HG03066 (cell line): ENCODE measurements around the gene ZEB2.

Source experiments
- ATAC-seq: cut with Tn5 transposase; IDR thresholded peaks from one replicate; pipeline ENCODE4 v1.9.1; 2021; ENCODE audit warnings: low read depth; ENCODE audit not compliant: unreplicated experiment

The ZEB2 gene

GRCh38 chr2:144402251-144402650, 117.7 kb downstream of the ZEB2 start:
- no peak for ATAC-seq

- ATAC-seq: no peak
Measured at GRCh38 chr2:144401036-144401435, 118.9 kb downstream of the ZEB2 start.

- ATAC-seq: no peak
Measured at GRCh38 chr2:144396318-144396717, 123.6 kb downstream of the ZEB2 start.

GRCh38 chr2:144390424-144391020, 129.4 kb downstream of the ZEB2 start:
- ATAC-seq: no peak

- no peak for ATAC-seq
Measured at GRCh38 chr2:144389930-144390311, 130.0 kb downstream of the ZEB2 start.

GRCh38 chr2:144389151-144389929, 130.6 kb downstream of the ZEB2 start:
- ATAC-seq: no peak

GRCh38 chr2:144385381-144385780, 134.5 kb downstream of the ZEB2 start:
- no peak for ATAC-seq

GRCh38 chr2:144383571-144384100, 136.3 kb downstream of the ZEB2 start:
- no peak for ATAC-seq

- ATAC-seq: peak; percentile 97
Measured at GRCh38 chr2:144382849-144383248, 137.1 kb downstream of the ZEB2 start.

GRCh38 chr2:144381716-144382115, 138.2 kb downstream of the ZEB2 start:
- ATAC-seq: no peak

- ATAC-seq: no peak
Measured at GRCh38 chr2:144379851-144380311, 140.0 kb downstream of the ZEB2 start.

GRCh38 chr2:144378551-144378950, 141.4 kb downstream of the ZEB2 start:
- ATAC-seq: no peak

GRCh38 chr2:144377914-144378313, 142.0 kb downstream of the ZEB2 start:
- no peak for ATAC-seq

- no peak for ATAC-seq
Measured at GRCh38 chr2:144376926-144377325, 143.0 kb downstream of the ZEB2 start.

GRCh38 chr2:144376460-144376859, 143.5 kb downstream of the ZEB2 start:
- ATAC-seq: no peak

GRCh38 chr2:144374163-144374661, 145.7 kb downstream of the ZEB2 start:
- ATAC-seq: peak; percentile 59

GRCh38 chr2:144372410-144373080, 147.4 kb downstream of the ZEB2 start:
- ATAC-seq: no peak

GRCh38 chr2:144370937-144371584, 148.9 kb downstream of the ZEB2 start:
- ATAC-seq: no peak

GRCh38 chr2:144369416-144369815, 150.5 kb downstream of the ZEB2 start:
- no peak for ATAC-seq

GRCh38 chr2:144366825-144367429, 153.0 kb downstream of the ZEB2 start:
- ATAC-seq: no peak
